SU-DHL-6 (cell line): ENCODE results near the gene ZNF516.

Experiments used
- H2AFZ ChIP-seq: fragments of 200-600 bp; sonication (generic); 2 replicates; pipeline ENCODE4 v1.6.1; 2014; ENCODE audit warnings: low read depth, mild to moderate bottlenecking, moderate library complexity, mixed read lengths, antibody characterized with exemption, low read length; ENCODE audit not compliant: severe bottlenecking
- H3F3A ChIP-seq: fragments of 200-600 bp; shearing (Covaris generic); 2 replicates; pipeline ENCODE4 v1.6.0; 2016; ENCODE audit warnings: antibody characterized with exemption, mild to moderate bottlenecking; ENCODE audit not compliant: insufficient read depth
- H3K27ac ChIP-seq: fragments of 200-600 bp; sonication (generic); 2 replicates; pipeline ENCODE4 v1.5.1; 2016; ENCODE audit warnings: low read depth, mild to moderate bottlenecking, low read length, moderate library complexity, mixed read lengths
- H3K27me3 ChIP-seq: fragments of 200-600 bp; sonication (generic), shearing (Covaris generic); 2 replicates; pipeline ENCODE4 v1.6.0; 2014; ENCODE audit warnings: mild to moderate bottlenecking, low read length
- H3K36me3 ChIP-seq: fragments of 200-600 bp; sonication (generic); 2 replicates; pipeline ENCODE4 v1.6.1; 2014; ENCODE audit warnings: mild to moderate bottlenecking, low read length, mixed read lengths
- H3K4me2 ChIP-seq: fragments of 300-600, 200-600 bp; shearing (Covaris generic), sonication (generic); 2 replicates; pipeline ENCODE4 v1.6.0; 2014; ENCODE audit warnings: low read length, low read depth, mild to moderate bottlenecking; ENCODE audit not compliant: poor library complexity, severe bottlenecking
- H3K4me3 ChIP-seq: fragments of 200-600 bp; sonication (generic); 2 replicates; pipeline ENCODE4 v1.5.1; 2014; ENCODE audit warnings: antibody characterized with exemption, low read length, mild to moderate bottlenecking, mixed read lengths; ENCODE audit not compliant: insufficient read depth, poor library complexity, severe bottlenecking
- H3K79me2 ChIP-seq: fragments of 200-600 bp; sonication (generic); 2 replicates; pipeline ENCODE4 v1.6.1; 2014; ENCODE audit warnings: mild to moderate bottlenecking, low read length, moderate library complexity; ENCODE audit not compliant: insufficient read depth
- H3K9ac ChIP-seq: fragments of 200-600 bp; sonication (generic); 2 replicates; pipeline ENCODE4 v1.7.0; 2014; ENCODE audit warnings: mild to moderate bottlenecking, low read length
- H3K9me2 ChIP-seq: fragments of 200-600 bp; sonication (generic); replicated peaks from 2 replicates; pipeline ENCODE4 v1.6.1; 2014; ENCODE audit warnings: low read length; ENCODE audit not compliant: insufficient read depth
- H3K9me3 ChIP-seq: fragments of 200-600 bp; sonication (generic); 2 replicates; pipeline ENCODE4 v1.6.1; 2014; ENCODE audit warnings: low read length, mixed read lengths; ENCODE audit not compliant: insufficient read depth
- H4K20me1 ChIP-seq: fragments of 200-600 bp; sonication (generic); 2 replicates; pipeline ENCODE4 v1.6.1; 2014; ENCODE audit warnings: low read depth, mild to moderate bottlenecking, antibody characterized with exemption, low read length, moderate library complexity, mixed read lengths
- EZH2phosphoT487 ChIP-seq: fragments of 200-600 bp; sonication (generic), shearing (Covaris generic); conservative IDR thresholded peaks from 2 replicates; pipeline ENCODE4 v1.6.1; 2018; ENCODE audit warnings: mild to moderate bottlenecking, antibody characterized with exemption, low read length, moderate library complexity, mixed read lengths
- TF ChIP-seq, protein P1 (sequence below): fragments of 200-600 bp; sonication (generic); IDR thresholded peaks from one replicate; pipeline ENCODE4 v1.5.1; 2017; ENCODE audit warnings: antibody characterized with exemption, mild to moderate bottlenecking, low read length, moderate library complexity; ENCODE audit not compliant: insufficient read depth, poor library complexity, severe bottlenecking

ZNF516 gene

DNA sequence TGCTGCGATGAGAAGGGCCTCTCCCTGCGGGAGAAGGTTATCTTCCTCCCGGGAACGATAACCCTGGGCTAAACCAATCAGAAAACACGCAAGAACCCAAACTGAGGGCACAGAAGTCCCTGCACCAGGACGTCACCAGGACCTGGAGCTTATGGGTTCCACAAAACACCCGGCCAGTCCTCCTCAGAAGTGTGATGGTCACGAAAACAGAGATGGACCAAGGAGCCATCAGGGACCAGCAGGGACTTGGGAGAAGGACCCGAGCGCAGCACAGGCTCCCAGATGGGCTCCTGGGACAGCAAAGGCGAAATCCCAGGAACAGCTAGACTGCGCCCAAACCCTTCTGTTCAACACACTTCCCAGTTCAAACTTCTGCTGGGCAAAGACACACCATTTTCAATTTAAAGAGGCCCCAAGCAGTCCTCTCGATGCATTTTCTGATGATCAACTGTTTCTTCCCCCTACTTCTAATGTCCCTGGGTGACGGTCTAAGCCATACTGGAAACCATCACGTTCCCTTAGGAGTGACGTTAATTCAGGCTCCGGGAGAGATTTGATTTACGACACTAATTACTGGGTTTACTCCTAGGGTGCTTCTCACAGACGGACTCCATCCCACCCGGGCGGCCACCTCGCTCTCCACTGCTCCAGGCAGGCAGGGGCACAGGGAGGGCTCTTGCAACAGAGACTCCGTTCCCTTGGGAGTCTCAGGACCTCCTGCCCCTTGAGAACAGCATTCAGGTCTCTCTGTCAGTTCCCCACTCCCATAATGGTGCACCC, 29.2 kb downstream of the ZNF516 start:
- Histone ChIP-seq H3K9me3 (no peaks in the 10 kb centered on the region), H3F3A (no peaks in the 10 kb centered on the region), H3K9ac (no peak overlapping the region), H3K4me3 (no peak overlapping the region), H4K20me1 (peaks cover 18% of the 10 kb centered on the region), H3K27ac (no peak overlapping the region), H2AFZ (no peak overlapping the region), H3K79me2 (peaks cover 96% of the 10 kb centered on the region), H3K27me3 (no peaks in the 10 kb centered on the region), H3K4me2 (no peak overlapping the region), H3K9me2 (no peaks in the 10 kb centered on the region), H3K36me3 (no peaks in the 10 kb centered on the region)
- TF ChIP-seq, protein P1, sequence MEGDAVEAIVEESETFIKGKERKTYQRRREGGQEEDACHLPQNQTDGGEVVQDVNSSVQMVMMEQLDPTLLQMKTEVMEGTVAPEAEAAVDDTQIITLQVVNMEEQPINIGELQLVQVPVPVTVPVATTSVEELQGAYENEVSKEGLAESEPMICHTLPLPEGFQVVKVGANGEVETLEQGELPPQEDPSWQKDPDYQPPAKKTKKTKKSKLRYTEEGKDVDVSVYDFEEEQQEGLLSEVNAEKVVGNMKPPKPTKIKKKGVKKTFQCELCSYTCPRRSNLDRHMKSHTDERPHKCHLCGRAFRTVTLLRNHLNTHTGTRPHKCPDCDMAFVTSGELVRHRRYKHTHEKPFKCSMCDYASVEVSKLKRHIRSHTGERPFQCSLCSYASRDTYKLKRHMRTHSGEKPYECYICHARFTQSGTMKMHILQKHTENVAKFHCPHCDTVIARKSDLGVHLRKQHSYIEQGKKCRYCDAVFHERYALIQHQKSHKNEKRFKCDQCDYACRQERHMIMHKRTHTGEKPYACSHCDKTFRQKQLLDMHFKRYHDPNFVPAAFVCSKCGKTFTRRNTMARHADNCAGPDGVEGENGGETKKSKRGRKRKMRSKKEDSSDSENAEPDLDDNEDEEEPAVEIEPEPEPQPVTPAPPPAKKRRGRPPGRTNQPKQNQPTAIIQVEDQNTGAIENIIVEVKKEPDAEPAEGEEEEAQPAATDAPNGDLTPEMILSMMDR = no peak
- TF ChIP-seq EZH2phosphoT487 = no peak

DNA sequence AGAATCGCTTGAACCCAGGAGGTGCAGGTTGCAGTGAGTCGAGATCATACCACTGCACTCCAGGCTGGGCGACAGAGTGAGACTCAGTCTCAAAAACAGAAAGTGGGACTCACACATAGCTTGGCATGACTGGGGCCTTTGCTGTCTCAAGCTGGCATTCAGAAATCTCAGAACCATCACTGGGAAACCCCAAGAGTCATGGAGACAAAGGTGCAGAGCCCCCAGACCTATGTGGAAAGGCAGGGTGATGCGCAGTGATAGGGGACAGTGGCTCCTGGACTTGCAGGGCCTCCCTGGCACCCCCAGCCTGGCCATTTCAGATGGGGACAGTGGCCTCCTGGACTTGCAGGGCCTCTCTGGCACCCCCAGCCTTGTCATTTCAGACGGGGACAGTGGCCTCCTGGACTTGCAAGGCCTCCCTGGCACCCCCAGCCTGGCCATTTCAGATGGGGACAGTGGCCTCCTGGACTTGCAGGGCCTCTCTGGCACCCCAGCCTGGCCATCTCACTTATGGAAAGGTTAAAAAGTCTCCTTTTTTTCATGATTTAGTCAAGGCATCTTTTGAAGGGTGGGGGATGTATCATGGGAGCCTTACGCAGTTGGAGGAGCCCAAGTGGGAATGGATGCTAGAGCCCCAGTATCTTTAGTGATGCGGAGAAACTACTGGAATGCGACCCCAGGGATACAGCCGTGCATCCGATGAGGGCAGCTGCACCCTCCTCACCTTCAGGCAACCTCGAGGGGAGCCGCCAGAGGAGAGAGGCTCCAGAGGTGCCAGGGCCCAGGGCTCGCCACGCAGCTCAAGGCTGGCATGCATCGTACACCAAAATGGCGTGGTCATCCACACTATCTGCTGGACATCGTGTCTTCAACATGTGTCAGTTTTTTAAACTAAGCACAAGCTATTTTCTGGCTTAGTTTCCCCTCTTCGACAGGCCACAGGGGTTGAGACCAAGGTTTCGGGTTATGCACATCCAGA, 30.5 kb downstream of the ZNF516 start:
- no peak overlapping the region for H3K4me3 ChIP-seq
- H3K36me3 ChIP-seq = no peaks in the 10 kb centered on the region
- H3K79me2 ChIP-seq = peaks cover 95% of the 10 kb centered on the region
- no peaks in the 10 kb centered on the region for H3K27me3 ChIP-seq
- H3K9ac ChIP-seq = no peak overlapping the region
- H2AFZ ChIP-seq = no peak overlapping the region
- H3K4me2 ChIP-seq = no peak overlapping the region
- H3F3A ChIP-seq = no peaks in the 10 kb centered on the region
- peaks cover 13% of the 10 kb centered on the region for H4K20me1 ChIP-seq
- no peaks in the 10 kb centered on the region for H3K9me3 ChIP-seq
- no peak overlapping the region for H3K27ac ChIP-seq
- no peaks in the 10 kb centered on the region for H3K9me2 ChIP-seq
- TF ChIP-seq, protein P1 = no peak
- no peak for TF ChIP-seq EZH2phosphoT487

DNA sequence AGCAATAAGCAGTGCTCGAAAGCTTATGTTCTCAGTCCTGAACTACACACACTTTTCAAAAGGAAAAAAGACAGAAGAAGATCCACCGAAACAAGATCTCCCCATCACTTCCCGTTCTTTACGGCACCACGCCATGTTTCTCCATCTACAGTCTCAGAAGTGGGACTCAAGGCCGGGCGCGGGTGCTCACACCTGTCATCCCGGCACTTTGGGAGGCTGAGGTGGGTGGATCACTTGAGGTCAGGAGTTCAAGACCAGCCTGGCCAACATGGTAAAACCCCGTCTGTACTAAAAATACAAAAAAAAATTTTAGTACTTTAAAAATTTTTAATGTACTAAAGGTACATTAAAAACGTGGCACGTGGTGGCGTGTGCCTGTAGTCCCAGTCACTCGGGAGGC, 31.2 kb downstream of the ZNF516 start:
- Histone ChIP-seq H3K36me3 (no peaks in the 10 kb centered on the region), H3K9ac (no peak overlapping the region), H3F3A (no peaks in the 10 kb centered on the region), H3K79me2 (peaks cover 95% of the 10 kb centered on the region), H3K27ac (no peak overlapping the region), H3K9me3 (no peaks in the 10 kb centered on the region), H4K20me1 (peaks cover 6% of the 10 kb centered on the region; the same call in 1 of the 2 replicates), H3K4me3 (no peak overlapping the region), H3K9me2 (no peaks in the 10 kb centered on the region), H3K4me2 (no peak overlapping the region), H3K27me3 (no peaks in the 10 kb centered on the region), H2AFZ (no peak overlapping the region)
- TF ChIP-seq EZH2phosphoT487 = no peak
- TF ChIP-seq, protein P1 = no peak
